GM23248 (cell line): ENCODE measurements around the gene CENPP. TPM values are rescaled to one million over a fixed set of nuclear protein-coding genes. Genes with fewer than 3 reads are reported as not detected.

Source experiments
- DNase-seq: peaks from one replicate; pipeline ENCODE4 v3.0.0-alpha.2; 2015
- H2AFZ ChIP-seq: fragments of 200-600 bp; sonication (generic); 2 replicates; pipeline ENCODE4 v1.6.1; 2016; ENCODE audit warnings: antibody characterized with exemption
- H3F3A ChIP-seq: fragments of 200-600 bp; sonication (generic); 2 replicates; pipeline ENCODE4 v1.6.1; 2016; ENCODE audit warnings: mild to moderate bottlenecking, antibody characterized with exemption, mixed run types; ENCODE audit not compliant: insufficient read depth
- H3K27ac ChIP-seq: fragments of 200-600 bp; sonication (generic); 2 replicates; pipeline ENCODE4 v1.5.1; 2016; ENCODE audit warnings: mild to moderate bottlenecking
- H3K27me3 ChIP-seq: fragments of 200-600 bp; sonication (generic); replicated peaks from 2 replicates; pipeline ENCODE4 v1.6.1; 2016; ENCODE audit warnings: mild to moderate bottlenecking; ENCODE audit not compliant: insufficient read depth
- H3K36me3 ChIP-seq: fragments of 200-600 bp; sonication (generic); 2 replicates; pipeline ENCODE4 v1.6.1; 2016; ENCODE audit warnings: low read depth, mild to moderate bottlenecking
- H3K4me1 ChIP-seq: fragments of 200-600 bp; sonication (generic); 2 replicates; pipeline ENCODE4 v1.6.1; 2016; ENCODE audit warnings: mild to moderate bottlenecking; ENCODE audit not compliant: insufficient read depth
- H3K4me2 ChIP-seq: fragments of 200-600 bp; sonication (generic); one replicate; pipeline ENCODE4 v1.6.1; 2016; ENCODE audit warnings: mild to moderate bottlenecking; ENCODE audit not compliant: unreplicated experiment
- H3K4me3 ChIP-seq: fragments of 200-600 bp; sonication (generic); 2 replicates; pipeline ENCODE4 v1.5.1; 2016; ENCODE audit warnings: mild to moderate bottlenecking
- H3K79me2 ChIP-seq: fragments of 200-600 bp; sonication (generic); 2 replicates; pipeline ENCODE4 v1.6.1; 2016; ENCODE audit warnings: mild to moderate bottlenecking; ENCODE audit not compliant: insufficient read depth
- H3K9ac ChIP-seq: fragments of 200-600 bp; sonication (generic); 2 replicates; pipeline ENCODE4 v1.6.1; 2016; ENCODE audit warnings: mild to moderate bottlenecking
- H3K9me2 ChIP-seq: fragments of 200-600 bp; sonication (generic); 2 replicates; pipeline ENCODE4 v1.6.1; 2016; ENCODE audit warnings: mixed run types, mild to moderate bottlenecking, moderate library complexity; ENCODE audit not compliant: insufficient read depth
- H3K9me3 ChIP-seq: fragments of 200-600 bp; sonication (generic); one replicate; pipeline ENCODE4 v1.6.1; 2017; ENCODE audit warnings: low read depth
- H4K20me1 ChIP-seq: fragments of 200-600 bp; sonication (generic); 2 replicates; pipeline ENCODE4 v1.6.0; 2016; ENCODE audit not compliant: insufficient read depth
- EZH2 ChIP-seq: fragments of 200-600 bp; sonication (generic); IDR thresholded peaks from 2 replicates; pipeline ENCODE4 v1.6.1; 2018; ENCODE audit warnings: antibody characterized with exemption, mild to moderate bottlenecking; ENCODE audit not compliant: insufficient read depth, poor library complexity, severe bottlenecking
- EZH2phosphoT487 ChIP-seq: fragments of 200-600 bp; sonication (generic); IDR thresholded peaks from 2 replicates; pipeline ENCODE4 v1.6.1; 2018; ENCODE audit warnings: antibody characterized with exemption, moderate library complexity, mild to moderate bottlenecking, low read depth; ENCODE audit not compliant: insufficient read depth
- WGBS, 2 experiments: methylation state at CpG; one replicate each; pipeline ENCODE4 v1.1.6; 2015 to 2017; ENCODE audit warnings: low lambda C conversion rate in 2 of 2, low coverage in 1 of 2; ENCODE audit errors: missing lambda C conversion rate in 2 of 2; 5-methylcytosine and 5-hydroxymethylcytosine counted together
- in situ Hi-C: fragments of 300-500 bp; cut with MboI; formaldehyde crosslinking; loops from 2 replicates; pipeline ENCODE4 v1.15.0; 2020
- polyA plus RNA-seq: library from polyadenylated mRNA; unstranded; fragments of >200 nt; fragmentation: Nextera tagmentation; extraction: Ambion mirVana; gene quantifications from 2 replicates; pipeline ENCODE4 v1.2.1, GENCODE V29; 2016
- total RNA-seq: library from RNA; depleted of rRNA; stranded (reverse); fragments of >200 nt; shearing (Covaris generic); gene quantifications from 2 replicates; pipeline ENCODE4 v1.2.3, GENCODE V29; 2014

CENPP gene
- total and polyA plus RNA-seq, 2 experiments from 2014 or later: 2.5 to 7.4 TPM

DNA sequence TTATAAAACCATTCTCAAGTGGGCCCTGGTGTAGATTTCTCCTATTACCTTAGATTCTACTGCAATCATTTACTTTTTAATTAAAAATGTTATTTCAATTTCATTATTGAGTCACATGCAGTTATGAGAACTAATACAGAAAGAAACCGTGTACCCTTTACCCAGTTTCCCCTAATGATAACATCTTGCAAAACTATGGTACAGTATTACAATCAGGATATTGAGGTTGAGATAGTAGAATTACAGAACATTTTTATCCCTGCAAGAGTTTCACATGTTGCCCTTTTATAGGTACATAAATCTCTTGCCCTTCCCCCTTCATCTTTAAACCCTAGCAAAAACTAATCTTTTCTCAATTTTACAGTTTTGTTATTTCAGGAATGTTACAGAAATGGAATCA lies 109.5 kb downstream of the CENPP start:
- Histone ChIP-seq H3K9ac (no peak overlapping the region), H4K20me1 (no peaks in the 10 kb centered on the region), H3K27me3 (no peaks in the 10 kb centered on the region), H3K79me2 (no peaks in the 10 kb centered on the region), H3F3A (0 out of 2 replicates have a peak, but pooled peaks cover under 1% of the 10 kb centered on the region), H3K9me2 (no peaks in the 10 kb centered on the region), H3K36me3 (no peaks in the 10 kb centered on the region), H3K4me3 (no peak overlapping the region), H3K9me3 (no peaks in the 10 kb centered on the region), H2AFZ (no peak overlapping the region), H3K27ac (no peak overlapping the region), H3K4me2 (no peak overlapping the region), H3K4me1 (peaks cover 9% of the 10 kb centered on the region)
- in situ Hi-C loops: no loop called here
- no peak for TF ChIP-seq EZH2phosphoT487
- TF ChIP-seq EZH2: no peak
- no peak for DNase-seq
- 68 to 71% methylated on average over 1 of the region's 1 CpG for WGBS, 2 experiments

- WGBS, 2 experiments: 40 to 46% methylated on average over 5 of the region's 5 CpGs
- Histone ChIP-seq H3K4me2 (peak overlapping the region; percentile 4), H3K36me3 (no peaks in the 10 kb centered on the region), H3K9me3 (no peaks in the 10 kb centered on the region), H3K4me3 (no peak overlapping the region), H3K79me2 (no peaks in the 10 kb centered on the region), H3K9ac (no peak overlapping the region), H3K27me3 (no peaks in the 10 kb centered on the region), H3F3A (0 out of 2 replicates have a peak, but pooled peaks cover 4% of the 10 kb centered on the region), H3K27ac (no peak overlapping the region), H3K4me1 (peaks cover 9% of the 10 kb centered on the region), H3K9me2 (no peaks in the 10 kb centered on the region), H4K20me1 (no peaks in the 10 kb centered on the region), H2AFZ (no peak overlapping the region)
- no peak for TF ChIP-seq EZH2
- TF ChIP-seq EZH2phosphoT487: no peak
- in situ Hi-C loops: no loop called here
- DNase-seq: peak; percentile 61
Observed at GRCh38 chr9:92438900-92439526, 113.3 kb downstream of the CENPP start.

GRCh38 chr9:92439921-92440750 lies 114.4 kb downstream of the CENPP start:
- peak overlapping the region; percentile 4 for H3K4me2 ChIP-seq
- no peak overlapping the region for H2AFZ ChIP-seq
- no peak overlapping the region for H3K27ac ChIP-seq
- no peak overlapping the region for H3K4me3 ChIP-seq
- peaks cover 9% of the 10 kb centered on the region for H3K4me1 ChIP-seq
- no peaks in the 10 kb centered on the region for H3K27me3 ChIP-seq
- H3K36me3 ChIP-seq: no peaks in the 10 kb centered on the region
- peak; percentile 86 for DNase-seq
- no peaks in the 10 kb centered on the region for H3K9me3 ChIP-seq
- H4K20me1 ChIP-seq: no peaks in the 10 kb centered on the region
- TF ChIP-seq EZH2 (no peak), EZH2phosphoT487 (no peak)
- in situ Hi-C loops: loop anchor here (10.0 kb wide), 1 partner anchor 195 kb away; no protein-coding TSS in a partner anchor
- H3K9ac ChIP-seq: no peak overlapping the region
- no peaks in the 10 kb centered on the region for H3K9me2 ChIP-seq
- WGBS, 2 experiments: 62 to 68% methylated on average over 5 of the region's 5 CpGs
- no peaks in the 10 kb centered on the region for H3K79me2 ChIP-seq
- H3F3A ChIP-seq: 0 out of 2 replicates have a peak, but pooled peaks cover 4% of the 10 kb centered on the region

GRCh38 chr9:92440751-92441046 lies 114.9 kb downstream of the CENPP start:
- H3K27me3 ChIP-seq: no peaks in the 10 kb centered on the region
- in situ Hi-C loops: loop anchor here (10.0 kb wide), 1 partner anchor 194 kb away; no protein-coding TSS in a partner anchor
- H3K27ac ChIP-seq: no peak overlapping the region
- H3K9me2 ChIP-seq: no peaks in the 10 kb centered on the region
- no peaks in the 10 kb centered on the region for H3K9me3 ChIP-seq
- H3F3A ChIP-seq: 0 out of 2 replicates have a peak, but pooled peaks cover 4% of the 10 kb centered on the region
- H4K20me1 ChIP-seq: no peaks in the 10 kb centered on the region
- H3K4me2 ChIP-seq: no peak overlapping the region
- DNase-seq: no peak
- TF ChIP-seq EZH2 (no peak), EZH2phosphoT487 (no peak)
- WGBS, 2 experiments: 91 to 94% methylated on average over 6 of the region's 6 CpGs
- peaks cover 9% of the 10 kb centered on the region for H3K4me1 ChIP-seq
- no peak overlapping the region for H2AFZ ChIP-seq
- no peaks in the 10 kb centered on the region for H3K79me2 ChIP-seq
- no peak overlapping the region for H3K4me3 ChIP-seq
- H3K9ac ChIP-seq: no peak overlapping the region
- no peaks in the 10 kb centered on the region for H3K36me3 ChIP-seq
